SK-N-SH treated with all-trans-retinoic acid at 6 μM for 48 hours (cell line): Measurements from ENCODE around the gene MRGPRD.

Experiments used
- ARNTL ChIP-seq: fragments of 450-650 bp; formaldehyde crosslinking; IDR thresholded peaks from 2 replicates; pipeline ENCODE4 v1.5.0; 2020; ENCODE audit warnings: low read depth, mild to moderate bottlenecking, moderate library complexity, borderline replicate concordance
- ZFP30 ChIP-seq: fragments of 450-650 bp; formaldehyde crosslinking; IDR thresholded peaks from 2 replicates; pipeline ENCODE4 v1.5.0; 2022; ENCODE audit warnings: mild to moderate bottlenecking, moderate library complexity
- TF ChIP-seq, protein P1 (sequence below): fragments of 250-450 bp; sonication (Bioruptor Pico); IDR thresholded peaks from 2 replicates; pipeline ENCODE4 v1.5.1; 2021; ENCODE audit warnings: mild to moderate bottlenecking, moderate library complexity

DNA sequence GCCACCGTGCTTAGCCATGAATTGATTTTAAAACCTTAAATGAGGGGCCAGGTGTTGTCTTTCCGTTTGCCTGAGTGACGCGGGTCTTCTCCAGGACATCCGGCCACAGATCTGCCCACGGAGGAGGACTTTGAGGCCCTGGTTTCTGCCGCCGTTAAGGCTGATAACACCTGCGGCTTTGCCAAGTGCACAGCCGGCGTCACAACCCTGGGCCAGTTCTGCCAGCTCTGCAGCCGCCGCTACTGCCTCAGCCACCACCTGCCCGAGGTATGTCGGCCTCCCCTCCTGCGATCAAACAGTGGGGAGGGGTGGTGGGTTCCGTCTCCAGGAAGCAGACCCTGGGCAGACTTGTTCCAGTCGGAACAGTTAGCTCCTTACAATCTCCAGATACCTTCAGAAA lies 42.7 kb downstream of the MRGPRD start:
- TF ChIP-seq, protein P1, sequence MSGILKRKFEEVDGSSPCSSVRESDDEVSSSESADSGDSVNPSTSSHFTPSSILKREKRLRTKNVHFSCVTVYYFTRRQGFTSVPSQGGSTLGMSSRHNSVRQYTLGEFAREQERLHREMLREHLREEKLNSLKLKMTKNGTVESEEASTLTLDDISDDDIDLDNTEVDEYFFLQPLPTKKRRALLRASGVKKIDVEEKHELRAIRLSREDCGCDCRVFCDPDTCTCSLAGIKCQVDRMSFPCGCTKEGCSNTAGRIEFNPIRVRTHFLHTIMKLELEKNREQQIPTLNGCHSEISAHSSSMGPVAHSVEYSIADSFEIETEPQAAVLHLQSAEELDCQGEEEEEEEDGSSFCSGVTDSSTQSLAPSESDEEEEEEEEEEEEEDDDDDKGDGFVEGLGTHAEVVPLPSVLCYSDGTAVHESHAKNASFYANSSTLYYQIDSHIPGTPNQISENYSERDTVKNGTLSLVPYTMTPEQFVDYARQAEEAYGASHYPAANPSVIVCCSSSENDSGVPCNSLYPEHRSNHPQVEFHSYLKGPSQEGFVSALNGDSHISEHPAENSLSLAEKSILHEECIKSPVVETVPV = no peak
- TF ChIP-seq ARNTL (CRISPR knock-in tag) (no peak), ZFP30 (CRISPR knock-in tag) (no peak)
